Heart left ventricle (tissue), 13 donors: ENCODE results near the gene TSPY9.
"Not testable (repeated sequence)": the region's sequence is repeated elsewhere in the genome, so short reads cannot be mapped to it uniquely, and the experiment has no call there.

Experiments used
- POLR2A ChIP-seq, 2 donors: fragments of 450-650 bp; IDR thresholded peaks; one replicate each; pipeline ENCODE4 v1.6.1; 2017; ENCODE audit warnings: antibody characterized with exemption in 2 of 2, mild to moderate bottlenecking in 2 of 2, moderate library complexity in 2 of 2
- TF ChIP-seq, protein P1 (sequence below), 12 donors: fragments of 200-600 bp; sonication (generic) in 4 of 12; IDR thresholded peaks; one replicate each; pipeline versions ENCODE4 v1.5.0 to v1.8.0; 2018 to 2022; ENCODE audit warnings: antibody characterized with exemption in 12 of 12, mild to moderate bottlenecking in 5 of 12
- donor health status: ischemic (EF 13 %, LVEDD 7.1; RV severe dilation, severe dysfunction).
- donor health status: DM: no; HTN: yes; CAD: no.
- donor health status: DM: no; HTN: no; CAD: no.
- donor health status: ischemic (EF 25% LVEDD 6.9; RV normal size, moderate dysfunction).
- donor health status: ischemic (EF 25% LVEDD 5.7; RV mildly dilated, moderate dysfunction).
- donor health status: ischemic (EF 35%, LVEDD 5.7; RV mildly dilated, moderate dysfunction).
- donor health status: nonischemic (EF 11% LVEDD 7.7; RV severe dilation, severe dysfunction).
- donor health status: DM: yes; HTN: yes; CAD: no.
- donor health status: PGD.
- donor health status: ischemic (EF 29% LVEDD 5.4; RV normal size, mild dysfunction).
- donor health status: nonischemic (EF 23%, LVEDD 6.1; RV moderate dilation, normal function).

DNA sequence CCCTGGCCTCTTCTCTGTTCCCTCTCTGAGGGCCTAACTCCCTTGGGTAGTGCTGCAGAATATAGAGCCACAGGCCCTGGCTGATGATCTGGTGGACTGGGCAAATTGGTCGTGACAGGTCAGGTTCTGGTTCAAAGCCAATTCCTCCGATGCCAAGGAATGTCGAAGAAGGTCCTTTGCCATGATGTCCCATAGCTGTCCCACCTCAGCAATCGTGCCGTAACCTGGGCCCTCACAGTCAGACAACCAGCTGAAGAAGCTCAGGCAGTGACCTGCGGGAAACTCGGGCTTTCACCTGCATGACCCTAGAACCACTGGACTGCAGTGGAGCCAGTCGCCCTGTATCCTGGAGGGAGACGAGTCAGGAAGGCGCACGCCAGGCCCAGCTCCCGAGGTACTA, 29.2 kb downstream of the TSPY9 start:
- TF ChIP-seq, protein P1, sequence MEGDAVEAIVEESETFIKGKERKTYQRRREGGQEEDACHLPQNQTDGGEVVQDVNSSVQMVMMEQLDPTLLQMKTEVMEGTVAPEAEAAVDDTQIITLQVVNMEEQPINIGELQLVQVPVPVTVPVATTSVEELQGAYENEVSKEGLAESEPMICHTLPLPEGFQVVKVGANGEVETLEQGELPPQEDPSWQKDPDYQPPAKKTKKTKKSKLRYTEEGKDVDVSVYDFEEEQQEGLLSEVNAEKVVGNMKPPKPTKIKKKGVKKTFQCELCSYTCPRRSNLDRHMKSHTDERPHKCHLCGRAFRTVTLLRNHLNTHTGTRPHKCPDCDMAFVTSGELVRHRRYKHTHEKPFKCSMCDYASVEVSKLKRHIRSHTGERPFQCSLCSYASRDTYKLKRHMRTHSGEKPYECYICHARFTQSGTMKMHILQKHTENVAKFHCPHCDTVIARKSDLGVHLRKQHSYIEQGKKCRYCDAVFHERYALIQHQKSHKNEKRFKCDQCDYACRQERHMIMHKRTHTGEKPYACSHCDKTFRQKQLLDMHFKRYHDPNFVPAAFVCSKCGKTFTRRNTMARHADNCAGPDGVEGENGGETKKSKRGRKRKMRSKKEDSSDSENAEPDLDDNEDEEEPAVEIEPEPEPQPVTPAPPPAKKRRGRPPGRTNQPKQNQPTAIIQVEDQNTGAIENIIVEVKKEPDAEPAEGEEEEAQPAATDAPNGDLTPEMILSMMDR (IDR thresholded peaks at IDR 0.05), result not testable (repeated sequence)
- not testable (repeated sequence) for TF ChIP-seq POLR2A (IDR thresholded peaks at IDR 0.05)
